VCaP (cell line): Measurements from ENCODE around the gene GNE.
A peak's percentile ranks its signal among the peaks of the same experiment; 100 is the strongest.
"Not testable (repeated sequence)": the region's sequence is repeated elsewhere in the genome, so short reads cannot be mapped to it uniquely, and the experiment has no call there.

Source experiments
- H3K27ac ChIP-seq: fragments of 450-650 bp; 2 replicates; pipeline ENCODE4 v1.5.1; 2017
- TF ChIP-seq, protein P1 (sequence below): fragments of 450-650 bp; conservative IDR thresholded peaks from 2 replicates; pipeline ENCODE4 v1.5.1; 2017; ENCODE audit warnings: mild to moderate bottlenecking, moderate library complexity

Gene GNE

GRCh38 chr9:36264896-36265295, 6.6 kb upstream of the GNE start:
- no peak overlapping the region for H3K27ac ChIP-seq
- TF ChIP-seq, protein P1, sequence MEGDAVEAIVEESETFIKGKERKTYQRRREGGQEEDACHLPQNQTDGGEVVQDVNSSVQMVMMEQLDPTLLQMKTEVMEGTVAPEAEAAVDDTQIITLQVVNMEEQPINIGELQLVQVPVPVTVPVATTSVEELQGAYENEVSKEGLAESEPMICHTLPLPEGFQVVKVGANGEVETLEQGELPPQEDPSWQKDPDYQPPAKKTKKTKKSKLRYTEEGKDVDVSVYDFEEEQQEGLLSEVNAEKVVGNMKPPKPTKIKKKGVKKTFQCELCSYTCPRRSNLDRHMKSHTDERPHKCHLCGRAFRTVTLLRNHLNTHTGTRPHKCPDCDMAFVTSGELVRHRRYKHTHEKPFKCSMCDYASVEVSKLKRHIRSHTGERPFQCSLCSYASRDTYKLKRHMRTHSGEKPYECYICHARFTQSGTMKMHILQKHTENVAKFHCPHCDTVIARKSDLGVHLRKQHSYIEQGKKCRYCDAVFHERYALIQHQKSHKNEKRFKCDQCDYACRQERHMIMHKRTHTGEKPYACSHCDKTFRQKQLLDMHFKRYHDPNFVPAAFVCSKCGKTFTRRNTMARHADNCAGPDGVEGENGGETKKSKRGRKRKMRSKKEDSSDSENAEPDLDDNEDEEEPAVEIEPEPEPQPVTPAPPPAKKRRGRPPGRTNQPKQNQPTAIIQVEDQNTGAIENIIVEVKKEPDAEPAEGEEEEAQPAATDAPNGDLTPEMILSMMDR = no peak

DNA sequence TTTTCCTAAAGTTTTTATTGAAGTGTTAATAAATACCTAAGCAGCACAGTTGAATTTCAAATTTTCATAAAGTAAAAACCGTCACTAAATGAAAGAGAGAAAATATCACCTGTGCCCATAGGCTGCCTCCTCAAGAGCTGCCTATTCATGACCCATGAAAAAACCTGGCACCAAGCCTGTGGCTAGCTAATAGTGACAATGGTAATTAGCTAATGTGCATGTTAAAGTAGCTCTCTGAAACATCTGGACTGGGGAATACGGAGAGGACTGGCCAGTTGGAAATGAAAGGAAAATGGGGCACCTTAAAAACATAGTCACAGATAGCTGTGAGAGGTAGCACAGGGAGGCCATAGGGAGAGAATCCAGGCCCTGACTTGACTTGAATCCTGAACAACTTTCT, 5.4 kb upstream of the GNE start:
- TF ChIP-seq, protein P1 = no peak
- no peak overlapping the region for H3K27ac ChIP-seq

DNA sequence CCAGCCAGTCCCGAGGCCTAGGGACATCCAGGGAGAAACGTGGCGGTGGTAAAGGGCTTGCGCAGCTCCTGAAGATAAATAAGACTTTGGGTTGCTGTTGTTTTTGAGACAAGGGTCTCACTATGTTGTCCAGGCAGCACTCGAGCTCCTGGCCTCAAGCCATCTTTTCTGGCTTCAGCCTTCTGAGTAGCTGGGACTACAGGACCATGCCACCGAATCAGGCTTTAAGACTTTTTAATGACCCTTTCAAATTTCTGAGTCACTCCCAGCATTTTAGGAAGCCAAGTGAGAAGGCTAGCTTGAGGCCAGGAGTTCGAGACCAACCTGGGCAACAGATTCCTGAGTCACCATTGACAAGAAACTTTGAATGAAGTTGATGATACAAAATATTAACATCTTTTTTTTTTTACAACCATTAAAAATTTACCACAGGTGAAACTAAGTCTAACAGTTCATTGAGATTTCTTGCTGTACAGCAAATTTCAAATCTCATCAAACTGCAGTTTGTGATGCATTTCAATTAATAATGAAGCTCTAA, 817 bp upstream of the GNE start:
- peak overlapping the region; percentile 73 for H3K27ac ChIP-seq
- TF ChIP-seq, protein P1 = no peak

- H3K27ac ChIP-seq = peak overlapping the region; percentile 25; the same call in 1 of the 2 replicates
- TF ChIP-seq, protein P1 = no peak
Measured at GRCh38 chr9:36251428-36251827, 6.8 kb downstream of the GNE start.

- H3K27ac ChIP-seq = no peak overlapping the region; the same call in 1 of the 2 replicates
- TF ChIP-seq, protein P1 = no peak
Measured at GRCh38 chr9:36250079-36250478, 8.2 kb downstream of the GNE start.

DNA sequence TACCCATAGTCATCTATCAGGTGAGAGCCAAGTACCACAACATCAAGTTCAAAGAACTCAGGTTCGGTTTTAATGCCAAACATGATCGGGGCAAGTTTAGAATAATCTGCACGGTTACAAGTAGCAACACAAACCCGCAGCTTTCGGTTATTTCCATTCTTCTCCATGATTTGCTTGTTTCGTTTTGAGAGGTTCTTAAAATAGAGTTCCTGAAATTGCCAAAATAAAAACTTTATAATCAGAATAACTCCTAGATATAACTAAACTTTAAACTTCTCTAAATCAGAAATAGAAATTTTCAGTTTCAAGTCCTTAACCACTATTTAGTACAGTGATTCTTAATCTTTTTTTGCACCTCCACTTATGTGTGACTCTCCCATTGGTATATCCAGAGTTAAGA, 9.1 kb downstream of the GNE start:
- TF ChIP-seq, protein P1 = no peak
- no peak overlapping the region for H3K27ac ChIP-seq

- not testable (repeated sequence) for H3K27ac ChIP-seq
- TF ChIP-seq, protein P1 = peak; percentile 69
Measured at GRCh38 chr9:36248061-36248460, 10.2 kb downstream of the GNE start.
